OCI-LY7 (cell line): Measurements from ENCODE around the gene IFT43. TPM values are rescaled to one million over a fixed set of nuclear protein-coding genes. Genes with fewer than 3 reads are reported as not detected.

Experiments
- BruUV-seq: library from RNA; stranded (reverse); fragments of 400-500 nt; replicated peaks from 2 replicates; lab custom pipeline; 2021; lab: Mats Ljungman, UMichigan
- CTCF ChIA-PET: fragments of 300-600 bp; sonication (Branson Sonifier 250); formaldehyde crosslinking; loops from one replicate; lab custom pipeline; 2022; ENCODE audit warnings: antibody characterized with exemption; ENCODE audit not compliant: unreplicated experiment; lab: Charles Lee
- POLR2A ChIA-PET: fragments of 300-600 bp; sonication (Branson Sonifier 250); formaldehyde crosslinking; loops from one replicate; lab custom pipeline; 2022; ENCODE audit warnings: antibody characterized with exemption; lab: Charles Lee
- DNase-seq: peaks from one replicate; pipeline ENCODE4 v3.0.0-alpha.2; 2015; ENCODE audit warnings: low spot score
- H2AFZ ChIP-seq: fragments of 200-600 bp; sonication (generic), shearing (Covaris generic); 2 replicates; pipeline ENCODE4 v1.6.1; 2014; ENCODE audit warnings: mild to moderate bottlenecking, antibody characterized with exemption, low read length, moderate library complexity
- H3K27ac ChIP-seq: fragments of 200-600 bp; sonication (generic); 2 replicates; pipeline ENCODE4 v1.5.1; 2014; ENCODE audit warnings: mixed run types, low read depth, mild to moderate bottlenecking, moderate library complexity, low read length, inconsistent platforms; ENCODE audit not compliant: poor library complexity, severe bottlenecking
- H3K36me3 ChIP-seq: fragments of 200-600 bp; sonication (generic); 2 replicates; pipeline ENCODE4 v1.6.1; 2014; ENCODE audit warnings: mild to moderate bottlenecking, antibody characterized with exemption, low read length, moderate library complexity, mixed read lengths; ENCODE audit not compliant: insufficient read depth
- H3K4me1 ChIP-seq: fragments of 200-600 bp; sonication (generic); 2 replicates; pipeline ENCODE4 v1.5.1; 2014; ENCODE audit warnings: mild to moderate bottlenecking, low read length; ENCODE audit not compliant: insufficient read depth, poor library complexity, severe bottlenecking
- H3K4me2 ChIP-seq: fragments of 200-600 bp; sonication (generic); 2 replicates; pipeline ENCODE4 v1.6.1; 2014; ENCODE audit warnings: mild to moderate bottlenecking, low read length
- H3K4me3 ChIP-seq: fragments of 200-600 bp; sonication (generic); 2 replicates; pipeline ENCODE4 v1.5.1; 2014; ENCODE audit warnings: mild to moderate bottlenecking, low read depth, low read length; ENCODE audit not compliant: poor library complexity, severe bottlenecking
- H3K79me2 ChIP-seq: fragments of 200-600 bp; sonication (generic); 2 replicates; pipeline ENCODE4 v1.6.1; 2016; ENCODE audit warnings: low read depth, mild to moderate bottlenecking, low read length, moderate library complexity, mixed read lengths; ENCODE audit not compliant: insufficient read depth
- H3K9me2 ChIP-seq: fragments of 200-600 bp; sonication (generic); 2 replicates; pipeline ENCODE4 v1.6.1; 2016; ENCODE audit warnings: mild to moderate bottlenecking, low read length, mixed read lengths; ENCODE audit not compliant: insufficient read depth
- H3K9me3 ChIP-seq: fragments of 200-600 bp; sonication (generic); 2 replicates; pipeline ENCODE4 v1.6.1; 2014; ENCODE audit warnings: mild to moderate bottlenecking, mixed run types, low read length, mixed read lengths
- H4K20me1 ChIP-seq: fragments of 200-600 bp; sonication (generic); 2 replicates; pipeline ENCODE4 v1.6.1; 2014; ENCODE audit warnings: mild to moderate bottlenecking, antibody characterized with exemption, low read length, moderate library complexity, mixed read lengths; ENCODE audit not compliant: insufficient read depth
- EZH2phosphoT487 ChIP-seq: fragments of 200-600 bp; sonication (generic); IDR thresholded peaks from 2 replicates; pipeline ENCODE4 v1.6.1; 2018; ENCODE audit warnings: low read depth, borderline replicate concordance, mild to moderate bottlenecking, mixed run types, antibody characterized with exemption, low read length, moderate library complexity, mixed read lengths
- intact Hi-C: fragments of 100-400 bp; cut with micrococcal nuclease; formaldehyde crosslinking; loops from one replicate; pipeline ENCODE4 v1.10.0; 2022; ENCODE audit not compliant: unreplicated experiment
- total RNA-seq, 2 experiments: library from RNA; depleted of rRNA in 1 of 2; stranded (reverse); fragments of >200 nt in 1 of 2; shearing (Covaris generic) in 1 of 2; gene quantifications; 2 replicates each; pipeline ENCODE4 v1.2.3, GENCODE V29; 2014 to 2022
- TF ChIP-seq, protein P1 (sequence below): fragments of 200-600 bp; sonication (generic); conservative IDR thresholded peaks from 2 replicates; pipeline ENCODE4 v1.5.1; 2014; ENCODE audit warnings: mild to moderate bottlenecking, antibody characterized with exemption, low read length, moderate library complexity, mixed read lengths

The IFT43 gene
- total RNA-seq, 2 experiments from 2014 or later, result 9.3 to 13.6 TPM

DNA sequence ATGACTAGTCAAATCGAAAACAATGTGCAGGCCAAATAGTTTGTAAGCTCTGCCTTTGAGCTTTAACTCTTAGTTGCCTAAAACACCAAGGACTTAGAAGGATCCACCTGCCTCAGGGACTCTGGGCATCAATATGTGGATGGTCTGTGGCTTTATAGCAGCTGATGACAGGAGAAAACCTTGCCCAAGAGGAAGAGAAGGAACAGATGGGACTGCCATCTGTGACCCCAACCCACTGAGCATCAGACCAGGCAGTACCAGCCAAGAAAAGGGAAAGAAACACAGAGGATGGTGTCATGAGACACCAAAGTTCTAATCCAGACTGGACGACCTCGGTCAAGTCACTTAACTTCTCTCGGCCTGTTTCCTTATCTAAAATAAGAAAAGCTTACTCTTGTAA is 16.4 kb upstream of the IFT43 start:
- DNase-seq, result no peak
- Histone ChIP-seq H3K4me3 (no peak overlapping the region), H3K36me3 (no peaks in the 10 kb centered on the region), H3K27ac (no peak overlapping the region), H2AFZ (no peak overlapping the region), H3K9me2 (no peaks in the 10 kb centered on the region), H3K4me1 (peaks cover 10% of the 10 kb centered on the region), H3K9me3 (no peaks in the 10 kb centered on the region), H3K79me2 (no peaks in the 10 kb centered on the region), H3K4me2 (no peak overlapping the region), H4K20me1 (no peaks in the 10 kb centered on the region)
- CTCF ChIA-PET, result no interaction called here
- POLR2A ChIA-PET, result no interaction called here
- no peak for TF ChIP-seq EZH2phosphoT487
- intact Hi-C loops, result no loop called here
- BruUV-seq, result no TSS peak

DNA sequence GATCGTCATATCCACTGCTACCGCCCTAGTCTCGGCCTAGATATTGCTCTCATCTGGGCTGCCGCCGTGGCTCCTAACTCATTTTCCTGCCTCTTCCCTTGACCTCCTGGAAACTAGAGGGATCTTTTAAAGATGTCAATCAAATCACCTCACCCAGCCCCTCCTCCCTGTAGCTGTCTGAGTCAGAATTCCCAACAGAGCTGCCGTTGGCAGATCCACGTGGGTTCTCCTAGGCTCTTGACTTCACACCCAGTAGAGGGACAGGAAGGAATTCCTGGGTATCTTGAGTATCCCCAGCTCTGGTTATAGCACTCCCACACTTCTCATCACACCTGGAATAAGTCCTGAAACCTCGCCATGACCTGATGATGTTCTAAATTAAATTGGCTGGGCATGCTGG is 15.7 kb upstream of the IFT43 start:
- Histone ChIP-seq H3K9me2 (no peaks in the 10 kb centered on the region), H3K27ac (no peak overlapping the region), H3K9me3 (no peaks in the 10 kb centered on the region), H3K4me2 (no peak overlapping the region), H3K36me3 (no peaks in the 10 kb centered on the region), H3K4me1 (peaks cover 14% of the 10 kb centered on the region), H4K20me1 (no peaks in the 10 kb centered on the region), H3K79me2 (no peaks in the 10 kb centered on the region), H2AFZ (no peak overlapping the region), H3K4me3 (no peak overlapping the region)
- intact Hi-C loops, result no loop called here
- TF ChIP-seq, protein P1, sequence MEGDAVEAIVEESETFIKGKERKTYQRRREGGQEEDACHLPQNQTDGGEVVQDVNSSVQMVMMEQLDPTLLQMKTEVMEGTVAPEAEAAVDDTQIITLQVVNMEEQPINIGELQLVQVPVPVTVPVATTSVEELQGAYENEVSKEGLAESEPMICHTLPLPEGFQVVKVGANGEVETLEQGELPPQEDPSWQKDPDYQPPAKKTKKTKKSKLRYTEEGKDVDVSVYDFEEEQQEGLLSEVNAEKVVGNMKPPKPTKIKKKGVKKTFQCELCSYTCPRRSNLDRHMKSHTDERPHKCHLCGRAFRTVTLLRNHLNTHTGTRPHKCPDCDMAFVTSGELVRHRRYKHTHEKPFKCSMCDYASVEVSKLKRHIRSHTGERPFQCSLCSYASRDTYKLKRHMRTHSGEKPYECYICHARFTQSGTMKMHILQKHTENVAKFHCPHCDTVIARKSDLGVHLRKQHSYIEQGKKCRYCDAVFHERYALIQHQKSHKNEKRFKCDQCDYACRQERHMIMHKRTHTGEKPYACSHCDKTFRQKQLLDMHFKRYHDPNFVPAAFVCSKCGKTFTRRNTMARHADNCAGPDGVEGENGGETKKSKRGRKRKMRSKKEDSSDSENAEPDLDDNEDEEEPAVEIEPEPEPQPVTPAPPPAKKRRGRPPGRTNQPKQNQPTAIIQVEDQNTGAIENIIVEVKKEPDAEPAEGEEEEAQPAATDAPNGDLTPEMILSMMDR, result no peak
- no peak for TF ChIP-seq EZH2phosphoT487
- ChIA-PET POLR2A (no interaction called here), CTCF (interaction anchor here (1.1 kb wide), 1 partner anchor 64 kb away, joined by 3 read pairs; no protein-coding TSS in a partner anchor)
- no TSS peak for BruUV-seq
- DNase-seq, result no peak

DNA sequence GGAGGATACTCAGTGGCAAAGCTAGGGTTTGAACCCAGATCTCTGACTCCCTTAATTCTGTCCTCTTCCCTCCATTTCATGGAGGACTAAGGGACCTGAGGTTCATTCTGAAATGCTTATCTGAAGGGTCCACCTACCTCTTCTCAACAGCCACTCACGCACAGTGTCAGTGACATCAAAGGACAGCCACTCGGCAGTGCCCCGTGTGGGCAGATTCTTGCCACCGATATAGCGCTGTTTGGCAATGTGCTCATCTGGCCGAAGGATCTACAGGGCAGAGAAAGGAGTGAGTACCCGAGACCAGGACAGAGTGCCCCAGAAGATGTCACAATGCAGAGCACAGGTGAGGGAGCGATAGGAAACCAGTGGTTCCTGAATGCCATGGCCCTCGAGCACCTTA is 14.6 kb upstream of the IFT43 start:
- ChIA-PET POLR2A (no interaction called here), CTCF (interaction anchor here (0.6 kb wide), 1 partner anchor 1131 kb away, joined by 3 read pairs; no protein-coding TSS in a partner anchor)
- H3K4me3 ChIP-seq, result no peak overlapping the region
- H4K20me1 ChIP-seq, result no peaks in the 10 kb centered on the region
- DNase-seq, result no peak
- H3K79me2 ChIP-seq, result no peaks in the 10 kb centered on the region
- BruUV-seq, result no TSS peak
- peaks cover 14% of the 10 kb centered on the region for H3K4me1 ChIP-seq
- intact Hi-C loops, result no loop called here
- TF ChIP-seq, protein P1, result no peak
- no peak for TF ChIP-seq EZH2phosphoT487
- H3K36me3 ChIP-seq, result no peaks in the 10 kb centered on the region
- H3K4me2 ChIP-seq, result no peak overlapping the region
- no peak overlapping the region for H2AFZ ChIP-seq
- no peak overlapping the region for H3K27ac ChIP-seq
- H3K9me3 ChIP-seq, result no peaks in the 10 kb centered on the region
- no peaks in the 10 kb centered on the region for H3K9me2 ChIP-seq
